ENCODE data around the gene IFNGR1.
"Not testable (repeated sequence)": the region's sequence is repeated elsewhere in the genome, so short reads cannot be mapped to it uniquely, and the experiment has no call there.

IFNGR1 gene

GRCh38 chr6:137213813-137214212 is 5.4 kb downstream of the IFNGR1 start:
- TF ChIP-seq CTCF (IDR thresholded peaks at IDR 0.05; ENCODE audit: low read depth, low read length): no peak
- no peaks in the 10 kb centered on the region for H3K4me1 ChIP-seq
- no peak for DNase-seq
- peaks cover 4% of the 10 kb centered on the region for H3K36me3 ChIP-seq
- H3K27me3 ChIP-seq: no peaks in the 10 kb centered on the region
- H3K4me3 ChIP-seq (ENCODE audit: low read depth, low read length): no peak overlapping the region
- H3K9me3 ChIP-seq: no peaks in the 10 kb centered on the region

GRCh38 chr6:137213331-137213740 is 5.8 kb downstream of the IFNGR1 start:
- H3K9me3 ChIP-seq: no peaks in the 10 kb centered on the region
- H3K4me1 ChIP-seq: no peaks in the 10 kb centered on the region
- no peak overlapping the region for H3K4me3 ChIP-seq (ENCODE audit: low read depth, low read length)
- no peak for TF ChIP-seq CTCF (IDR thresholded peaks at IDR 0.05; ENCODE audit: low read depth, low read length)
- H3K36me3 ChIP-seq: peaks cover 4% of the 10 kb centered on the region
- no peak for DNase-seq
- H3K27me3 ChIP-seq: no peaks in the 10 kb centered on the region

- peaks cover 4% of the 10 kb centered on the region for H3K36me3 ChIP-seq
- DNase-seq: no peak
- no peak for TF ChIP-seq CTCF (IDR thresholded peaks at IDR 0.05; ENCODE audit: low read depth, low read length)
- H3K4me1 ChIP-seq: no peaks in the 10 kb centered on the region
- no peaks in the 10 kb centered on the region for H3K9me3 ChIP-seq
- no peak overlapping the region for H3K4me3 ChIP-seq (ENCODE audit: low read depth, low read length)
- no peaks in the 10 kb centered on the region for H3K27me3 ChIP-seq
Observed at GRCh38 chr6:137211910-137212309, 7.3 kb downstream of the IFNGR1 start.

GRCh38 chr6:137210903-137211302 is 8.3 kb downstream of the IFNGR1 start:
- Histone ChIP-seq H3K36me3 (peaks cover 6% of the 10 kb centered on the region), H3K27me3 (no peaks in the 10 kb centered on the region), H3K4me1 (no peaks in the 10 kb centered on the region), H3K4me3 (ENCODE audit: low read depth, low read length) (no peak overlapping the region), H3K9me3 (no peaks in the 10 kb centered on the region)
- DNase-seq: no peak
- no peak for TF ChIP-seq CTCF (IDR thresholded peaks at IDR 0.05; ENCODE audit: low read depth, low read length)

- H3K36me3 ChIP-seq: peaks cover 15% of the 10 kb centered on the region
Observed at GRCh38 chr6:137208279-137208678, 10.9 kb downstream of the IFNGR1 start.

GRCh38 chr6:137207457-137207856 is 11.7 kb downstream of the IFNGR1 start:
- H3K4me3 ChIP-seq (ENCODE audit: low read depth, low read length); DNase-seq; H3K4me1 ChIP-seq; H3K9me3 ChIP-seq; H3K27me3 ChIP-seq: not testable (repeated sequence)
- peaks cover 15% of the 10 kb centered on the region for H3K36me3 ChIP-seq

More at GRCh38 chr6:137208279-137208678, 10.9 kb downstream of the IFNGR1 start:
- no peak for DNase-seq
- no peak for TF ChIP-seq CTCF (IDR thresholded peaks at IDR 0.05; ENCODE audit: low read depth, low read length)
- Histone ChIP-seq H3K4me3 (ENCODE audit: low read depth, low read length) (no peak overlapping the region), H3K9me3 (no peaks in the 10 kb centered on the region), H3K4me1 (no peaks in the 10 kb centered on the region), H3K27me3 (no peaks in the 10 kb centered on the region)

- no peaks in the 10 kb centered on the region for H3K9me3 ChIP-seq
- H3K27me3 ChIP-seq: no peaks in the 10 kb centered on the region
- H3K4me1 ChIP-seq: no peaks in the 10 kb centered on the region
- H3K4me3 ChIP-seq (ENCODE audit: low read depth, low read length): no peak overlapping the region
- DNase-seq: no peak
- TF ChIP-seq CTCF (IDR thresholded peaks at IDR 0.05; ENCODE audit: low read depth, low read length): no peak
- H3K36me3 ChIP-seq: peaks cover 15% of the 10 kb centered on the region
Observed at GRCh38 chr6:137206577-137206976, 12.6 kb downstream of the IFNGR1 start.
